Measurements from ENCODE around the gene MED9.

GRCh38 chr17:17443173-17443572 is 33.6 kb upstream of the MED9 start:
- TF ChIP-seq CTCF (IDR thresholded peaks at IDR 0.05) (no peak), POLR2A (IDR thresholded peaks at IDR 0.05) (no peak)
